ENCODE results near the gene ASS1. TPM values are rescaled to one million over a fixed set of nuclear protein-coding genes. Genes with fewer than 3 reads are reported as not detected.

The ASS1 gene
- total and polyA plus RNA-seq, 2 of the 13 experiments (the other 11 are each of a cell fraction or from before 2014, with no cell fraction given): 77.6 to 122 TPM

GRCh38 chr9:130499804-130500263 is 55.1 kb downstream of the ASS1 start (continued):
- 0 out of 2 replicates have a peak, but pooled peaks have one; percentile 35 for TF ChIP-seq ZNF318 (CRISPR knock-in tag; IDR thresholded peaks at IDR 0.05)
- TF ChIP-seq, protein P1, sequence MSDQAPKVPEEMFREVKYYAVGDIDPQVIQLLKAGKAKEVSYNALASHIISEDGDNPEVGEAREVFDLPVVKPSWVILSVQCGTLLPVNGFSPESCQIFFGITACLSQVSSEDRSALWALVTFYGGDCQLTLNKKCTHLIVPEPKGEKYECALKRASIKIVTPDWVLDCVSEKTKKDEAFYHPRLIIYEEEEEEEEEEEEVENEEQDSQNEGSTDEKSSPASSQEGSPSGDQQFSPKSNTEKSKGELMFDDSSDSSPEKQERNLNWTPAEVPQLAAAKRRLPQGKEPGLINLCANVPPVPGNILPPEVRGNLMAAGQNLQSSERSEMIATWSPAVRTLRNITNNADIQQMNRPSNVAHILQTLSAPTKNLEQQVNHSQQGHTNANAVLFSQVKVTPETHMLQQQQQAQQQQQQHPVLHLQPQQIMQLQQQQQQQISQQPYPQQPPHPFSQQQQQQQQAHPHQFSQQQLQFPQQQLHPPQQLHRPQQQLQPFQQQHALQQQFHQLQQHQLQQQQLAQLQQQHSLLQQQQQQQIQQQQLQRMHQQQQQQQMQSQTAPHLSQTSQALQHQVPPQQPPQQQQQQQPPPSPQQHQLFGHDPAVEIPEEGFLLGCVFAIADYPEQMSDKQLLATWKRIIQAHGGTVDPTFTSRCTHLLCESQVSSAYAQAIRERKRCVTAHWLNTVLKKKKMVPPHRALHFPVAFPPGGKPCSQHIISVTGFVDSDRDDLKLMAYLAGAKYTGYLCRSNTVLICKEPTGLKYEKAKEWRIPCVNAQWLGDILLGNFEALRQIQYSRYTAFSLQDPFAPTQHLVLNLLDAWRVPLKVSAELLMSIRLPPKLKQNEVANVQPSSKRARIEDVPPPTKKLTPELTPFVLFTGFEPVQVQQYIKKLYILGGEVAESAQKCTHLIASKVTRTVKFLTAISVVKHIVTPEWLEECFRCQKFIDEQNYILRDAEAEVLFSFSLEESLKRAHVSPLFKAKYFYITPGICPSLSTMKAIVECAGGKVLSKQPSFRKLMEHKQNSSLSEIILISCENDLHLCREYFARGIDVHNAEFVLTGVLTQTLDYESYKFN (CRISPR knock-in tag; conservative IDR thresholded peaks at IDR 0.05): peak; percentile 78
- TF ChIP-seq SETDB1 (CRISPR knock-in tag; IDR thresholded peaks at IDR 0.05; ENCODE audit: borderline replicate concordance): no peak
- peak; percentile 69 for TF ChIP-seq FOXA3 (CRISPR knock-in tag; IDR thresholded peaks at IDR 0.05)
- TF ChIP-seq NR2F6 (IDR thresholded peaks at IDR 0.05): peak; percentile 35; the same call in 1 of the 2 replicates
- TF ChIP-seq NR2F6 (CRISPR knock-in tag; IDR thresholded peaks at IDR 0.05): peak; percentile 76
- TF ChIP-seq, protein P2, sequence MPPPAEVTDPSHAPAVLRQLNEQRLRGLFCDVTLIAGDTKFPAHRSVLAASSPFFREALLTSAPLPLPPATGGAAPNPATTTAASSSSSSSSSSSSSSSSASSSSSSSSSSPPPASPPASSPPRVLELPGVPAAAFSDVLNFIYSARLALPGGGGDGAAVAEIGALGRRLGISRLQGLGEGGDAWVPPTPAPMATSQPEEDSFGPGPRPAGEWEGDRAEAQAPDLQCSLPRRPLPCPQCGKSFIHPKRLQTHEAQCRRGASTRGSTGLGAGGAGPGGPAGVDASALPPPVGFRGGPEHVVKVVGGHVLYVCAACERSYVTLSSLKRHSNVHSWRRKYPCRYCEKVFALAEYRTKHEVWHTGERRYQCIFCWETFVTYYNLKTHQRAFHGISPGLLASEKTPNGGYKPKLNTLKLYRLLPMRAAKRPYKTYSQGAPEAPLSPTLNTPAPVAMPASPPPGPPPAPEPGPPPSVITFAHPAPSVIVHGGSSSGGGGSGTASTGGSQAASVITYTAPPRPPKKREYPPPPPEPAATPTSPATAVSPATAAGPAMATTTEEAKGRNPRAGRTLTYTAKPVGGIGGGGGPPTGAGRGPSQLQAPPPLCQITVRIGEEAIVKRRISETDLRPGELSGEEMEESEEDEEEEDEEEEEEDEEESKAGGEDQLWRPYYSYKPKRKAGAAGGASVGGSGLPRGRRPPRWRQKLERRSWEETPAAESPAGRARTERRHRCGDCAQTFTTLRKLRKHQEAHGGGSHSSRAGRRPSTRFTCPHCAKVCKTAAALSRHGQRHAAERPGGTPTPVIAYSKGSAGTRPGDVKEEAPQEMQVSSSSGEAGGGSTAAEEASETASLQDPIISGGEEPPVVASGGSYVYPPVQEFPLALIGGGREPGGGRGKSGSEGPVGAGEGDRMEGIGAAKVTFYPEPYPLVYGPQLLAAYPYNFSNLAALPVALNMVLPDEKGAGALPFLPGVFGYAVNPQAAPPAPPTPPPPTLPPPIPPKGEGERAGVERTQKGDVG (CRISPR knock-in tag; IDR thresholded peaks at IDR 0.05; ENCODE audit: borderline replicate concordance): no peak
- no peak for TF ChIP-seq WIZ (CRISPR knock-in tag; IDR thresholded peaks at IDR 0.05)
- no peak for TF ChIP-seq HMG20B (CRISPR knock-in tag; conservative IDR thresholded peaks at IDR 0.05)
- TF ChIP-seq, protein P3, sequence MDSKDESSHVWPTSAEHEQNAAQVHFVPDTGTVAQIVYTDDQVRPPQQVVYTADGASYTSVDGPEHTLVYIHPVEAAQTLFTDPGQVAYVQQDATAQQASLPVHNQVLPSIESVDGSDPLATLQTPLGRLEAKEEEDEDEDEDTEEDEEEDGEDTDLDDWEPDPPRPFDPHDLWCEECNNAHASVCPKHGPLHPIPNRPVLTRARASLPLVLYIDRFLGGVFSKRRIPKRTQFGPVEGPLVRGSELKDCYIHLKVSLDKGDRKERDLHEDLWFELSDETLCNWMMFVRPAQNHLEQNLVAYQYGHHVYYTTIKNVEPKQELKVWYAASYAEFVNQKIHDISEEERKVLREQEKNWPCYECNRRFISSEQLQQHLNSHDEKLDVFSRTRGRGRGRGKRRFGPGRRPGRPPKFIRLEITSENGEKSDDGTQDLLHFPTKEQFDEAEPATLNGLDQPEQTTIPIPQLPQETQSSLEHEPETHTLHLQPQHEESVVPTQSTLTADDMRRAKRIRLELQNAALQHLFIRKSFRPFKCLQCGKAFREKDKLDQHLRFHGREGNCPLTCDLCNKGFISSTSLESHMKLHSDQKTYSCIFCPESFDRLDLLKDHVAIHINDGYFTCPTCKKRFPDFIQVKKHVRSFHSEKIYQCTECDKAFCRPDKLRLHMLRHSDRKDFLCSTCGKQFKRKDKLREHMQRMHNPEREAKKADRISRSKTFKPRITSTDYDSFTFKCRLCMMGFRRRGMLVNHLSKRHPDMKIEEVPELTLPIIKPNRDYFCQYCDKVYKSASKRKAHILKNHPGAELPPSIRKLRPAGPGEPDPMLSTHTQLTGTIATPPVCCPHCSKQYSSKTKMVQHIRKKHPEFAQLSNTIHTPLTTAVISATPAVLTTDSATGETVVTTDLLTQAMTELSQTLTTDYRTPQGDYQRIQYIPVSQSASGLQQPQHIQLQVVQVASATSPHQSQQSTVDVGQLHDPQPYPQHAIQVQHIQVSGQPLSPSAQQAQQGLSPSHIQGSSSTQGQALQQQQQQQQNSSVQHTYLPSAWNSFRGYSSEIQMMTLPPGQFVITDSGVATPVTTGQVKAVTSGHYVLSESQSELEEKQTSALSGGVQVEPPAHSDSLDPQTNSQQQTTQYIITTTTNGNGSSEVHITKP (CRISPR knock-in tag; IDR thresholded peaks at IDR 0.05; ENCODE audit: low read depth): 0 out of 2 replicates have a peak, but pooled peaks have one; percentile 22

All from HepG2 (cell line).